Amygdala (tissue), 56 donors: ENCODE data around the gene ADAM15.

Experiments
- DNase-seq, 56 donors: peaks; one replicate each; lab custom pipeline; 2025; lab: John Stamatoyannopoulos, UW

The ADAM15 gene

GRCh38 chr1:155048449-155049334 lies 2.4 kb upstream of the ADAM15 start:
- no peak for DNase-seq

GRCh38 chr1:155049651-155050559 lies 1.2 kb upstream of the ADAM15 start:
- peak in 3 of 56 donors; percentile 15 to 35 (median 20) for DNase-seq

- peak in 6 of 56 donors; percentile 35 to 58 (median 50) for DNase-seq
Observed at GRCh38 chr1:155051342-155051776, 243 bp downstream of the ADAM15 start.

- DNase-seq: peak in 39 of 56 donors; percentile 4 to 70 (median 48)
Observed at GRCh38 chr1:155051777-155052398, 772 bp downstream of the ADAM15 start.

GRCh38 chr1:155052439-155053395 lies 1.6 kb downstream of the ADAM15 start:
- DNase-seq: peak in 1 of 56 donors; percentile 9

- no peak for DNase-seq
Observed at GRCh38 chr1:155053531-155054105, 2.5 kb downstream of the ADAM15 start.

- DNase-seq: no peak
Observed at GRCh38 chr1:155057104-155057503, 6.0 kb downstream of the ADAM15 start.

- DNase-seq: no peak
Observed at GRCh38 chr1:155057788-155058211, 6.7 kb downstream of the ADAM15 start.

GRCh38 chr1:155060736-155061135 lies 9.6 kb downstream of the ADAM15 start:
- DNase-seq: no peak

GRCh38 chr1:155061381-155062150 lies 10.4 kb downstream of the ADAM15 start:
- peak in 49 of 56 donors; percentile 11 to 84 (median 49) for DNase-seq

GRCh38 chr1:155062151-155062686 lies 11.1 kb downstream of the ADAM15 start:
- DNase-seq: no peak

GRCh38 chr1:155062702-155063411 lies 11.7 kb downstream of the ADAM15 start:
- peak in 8 of 56 donors; percentile 4 to 28 (median 12) for DNase-seq

- peak in 36 of 56 donors; percentile 10 to 71 (median 43) for DNase-seq
Observed at GRCh38 chr1:155063550-155064110, 12.5 kb downstream of the ADAM15 start, which contains the start of gene EFNA4. EFNA4 (plus strand) TSS chr1:155063740; CDS start chr1:155063824, 84 bp downstream.

- DNase-seq: peak in 3 of 56 donors; percentile 30 to 55 (median 39)
Observed at GRCh38 chr1:155064111-155064831, 13.2 kb downstream of the ADAM15 start.

GRCh38 chr1:155064832-155065429 lies 13.8 kb downstream of the ADAM15 start:
- DNase-seq: no peak

GRCh38 chr1:155066777-155067176 lies 15.7 kb downstream of the ADAM15 start:
- DNase-seq: no peak
